ENCODE data around the gene CARD9.
"Not testable (repeated sequence)": the region's sequence is repeated elsewhere in the genome, so short reads cannot be mapped to it uniquely, and the experiment has no call there.

CARD9 gene

DNA sequence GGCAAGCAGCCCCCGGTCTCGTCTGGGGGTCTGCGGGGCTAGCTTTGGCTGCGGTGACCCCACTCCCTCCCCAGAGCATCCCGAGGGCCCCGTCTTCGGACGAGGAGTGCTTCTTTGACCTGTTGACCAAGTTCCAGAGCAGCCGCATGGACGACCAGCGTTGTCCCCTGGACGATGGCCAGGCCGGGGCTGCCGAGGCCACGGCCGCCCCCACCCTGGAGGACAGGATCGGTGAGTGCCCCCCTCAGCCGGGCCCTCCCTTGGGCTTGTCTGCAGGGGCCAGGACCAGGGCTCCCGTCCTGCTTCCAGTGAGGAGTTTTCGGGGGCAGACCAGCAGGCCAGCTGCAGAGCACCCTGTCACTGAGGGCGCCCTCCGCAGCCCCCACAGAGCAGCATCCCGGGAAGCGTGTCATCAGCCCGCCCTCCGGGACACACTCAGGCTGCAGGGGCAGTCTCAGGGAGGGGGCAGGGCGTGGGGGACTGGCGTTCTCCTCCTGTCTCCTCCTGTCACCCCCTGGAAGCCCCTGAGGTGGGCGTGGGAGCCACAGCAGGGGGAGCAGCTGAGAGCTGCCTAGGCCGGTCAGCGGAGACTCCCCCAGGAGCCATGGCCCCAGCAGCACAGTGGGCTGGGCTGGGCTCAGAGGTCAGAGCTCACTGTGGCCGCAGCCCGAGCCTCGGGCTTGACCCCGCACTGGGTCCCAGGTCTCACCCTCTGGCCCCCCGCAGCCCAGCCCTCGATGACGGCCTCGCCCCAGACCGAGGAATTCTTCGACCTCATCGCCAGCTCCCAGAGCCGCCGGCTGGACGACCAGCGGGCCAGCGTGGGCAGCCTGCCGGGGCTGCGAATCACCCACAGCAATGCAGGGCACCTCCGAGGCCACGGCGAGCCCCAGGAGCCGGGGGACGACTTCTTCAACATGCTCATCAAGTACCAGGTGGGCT is 17.6 kb downstream of the CARD9 start:
- H3K36me3 ChIP-seq (ENCODE audit: control insufficient read depth, insufficient read depth, low read length), result no peaks in the 10 kb centered on the region
- H3K4me3 ChIP-seq (replicated peaks; ENCODE audit: low read depth, low read length), result no peak overlapping the region
- H3K27me3 ChIP-seq (replicated peaks; ENCODE audit: control insufficient read depth, insufficient read depth, low read length), result no peaks in the 10 kb centered on the region; the same call in 1 of the 2 replicates
- no peak for DNase-seq (ENCODE audit: extremely low read depth, insufficient read length)
- TF ChIP-seq, protein P1, sequence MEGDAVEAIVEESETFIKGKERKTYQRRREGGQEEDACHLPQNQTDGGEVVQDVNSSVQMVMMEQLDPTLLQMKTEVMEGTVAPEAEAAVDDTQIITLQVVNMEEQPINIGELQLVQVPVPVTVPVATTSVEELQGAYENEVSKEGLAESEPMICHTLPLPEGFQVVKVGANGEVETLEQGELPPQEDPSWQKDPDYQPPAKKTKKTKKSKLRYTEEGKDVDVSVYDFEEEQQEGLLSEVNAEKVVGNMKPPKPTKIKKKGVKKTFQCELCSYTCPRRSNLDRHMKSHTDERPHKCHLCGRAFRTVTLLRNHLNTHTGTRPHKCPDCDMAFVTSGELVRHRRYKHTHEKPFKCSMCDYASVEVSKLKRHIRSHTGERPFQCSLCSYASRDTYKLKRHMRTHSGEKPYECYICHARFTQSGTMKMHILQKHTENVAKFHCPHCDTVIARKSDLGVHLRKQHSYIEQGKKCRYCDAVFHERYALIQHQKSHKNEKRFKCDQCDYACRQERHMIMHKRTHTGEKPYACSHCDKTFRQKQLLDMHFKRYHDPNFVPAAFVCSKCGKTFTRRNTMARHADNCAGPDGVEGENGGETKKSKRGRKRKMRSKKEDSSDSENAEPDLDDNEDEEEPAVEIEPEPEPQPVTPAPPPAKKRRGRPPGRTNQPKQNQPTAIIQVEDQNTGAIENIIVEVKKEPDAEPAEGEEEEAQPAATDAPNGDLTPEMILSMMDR (IDR thresholded peaks at IDR 0.05; ENCODE audit: insufficient read depth, low read length, poor library complexity, severe bottlenecking), result no peak

DNA sequence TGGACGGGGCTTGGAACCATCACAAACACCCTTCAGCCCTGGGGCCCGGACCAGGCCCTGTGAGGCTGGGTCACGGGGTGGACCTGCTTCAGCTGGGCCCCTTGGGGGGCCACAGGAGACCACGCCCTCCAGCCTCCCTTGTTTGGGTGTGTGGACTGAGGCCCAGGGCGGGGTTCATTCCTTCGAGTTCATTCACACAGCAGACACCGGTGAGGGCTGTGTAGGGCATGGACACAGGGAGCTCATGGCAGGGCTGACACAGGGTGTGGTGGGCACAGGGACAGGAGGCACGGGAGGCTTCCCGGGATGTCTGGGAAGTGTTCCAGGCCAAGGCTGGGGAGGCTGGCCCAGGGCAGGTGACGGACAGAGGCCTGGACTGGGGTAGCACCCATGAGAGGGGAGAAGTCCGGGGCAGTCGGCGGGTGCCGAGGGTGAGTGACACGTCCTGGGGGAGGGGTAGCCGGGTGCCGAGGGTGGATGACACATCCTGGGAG is 18.8 kb downstream of the CARD9 start:
- TF ChIP-seq, protein P1 (IDR thresholded peaks at IDR 0.05; ENCODE audit: insufficient read depth, low read length, poor library complexity, severe bottlenecking), result no peak
- no peak for DNase-seq (ENCODE audit: extremely low read depth, insufficient read length)
- Histone ChIP-seq H3K36me3 (ENCODE audit: control insufficient read depth, insufficient read depth, low read length) (no peaks in the 10 kb centered on the region), H3K4me3 (replicated peaks; ENCODE audit: low read depth, low read length) (no peak overlapping the region), H3K27me3 (replicated peaks; ENCODE audit: control insufficient read depth, insufficient read depth, low read length) (no peaks in the 10 kb centered on the region; the same call in 1 of the 2 replicates)

DNA sequence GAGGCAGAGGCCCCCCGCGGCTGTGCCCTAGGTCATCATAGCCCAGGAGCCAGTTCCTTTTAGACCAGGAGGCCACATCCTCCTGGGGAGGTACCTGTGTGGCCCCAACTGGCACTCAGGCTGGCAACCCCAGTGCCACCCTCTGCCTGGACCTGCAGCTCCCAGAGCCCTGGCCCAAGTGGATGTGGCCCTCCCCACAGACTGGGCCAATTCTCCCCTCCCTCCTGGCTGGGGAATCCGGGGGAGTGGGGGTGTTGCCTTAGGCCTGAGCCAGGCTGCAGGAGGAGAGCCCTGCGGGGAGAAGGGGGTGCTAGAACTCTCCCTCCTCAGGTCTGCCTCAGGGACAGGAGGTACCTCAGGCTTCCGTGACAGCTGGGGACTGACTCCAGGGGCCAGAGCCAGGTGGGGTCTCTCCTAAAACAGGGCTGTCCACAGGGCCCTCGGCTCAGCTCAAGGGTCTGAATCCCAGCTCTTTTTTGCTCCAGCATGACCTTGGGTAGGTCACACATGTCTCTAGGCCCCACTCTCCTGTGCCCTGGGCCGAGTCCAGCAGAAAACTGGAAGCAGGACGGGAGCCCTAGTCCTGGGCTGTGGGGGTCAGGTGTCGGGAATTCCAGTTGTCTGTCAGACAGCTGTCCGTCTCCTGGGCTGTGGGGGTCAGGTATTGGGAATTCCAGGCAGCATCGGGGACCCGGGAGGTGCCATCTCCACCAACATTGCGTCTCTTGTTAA is 19.5 kb downstream of the CARD9 start:
- DNase-seq (ENCODE audit: extremely low read depth, insufficient read length), result no peak
- no peaks in the 10 kb centered on the region; the same call in 1 of the 2 replicates for H3K27me3 ChIP-seq (replicated peaks; ENCODE audit: control insufficient read depth, insufficient read depth, low read length)
- no peak overlapping the region for H3K4me3 ChIP-seq (replicated peaks; ENCODE audit: low read depth, low read length)
- TF ChIP-seq, protein P1 (IDR thresholded peaks at IDR 0.05; ENCODE audit: insufficient read depth, low read length, poor library complexity, severe bottlenecking), result no peak
- H3K36me3 ChIP-seq (ENCODE audit: control insufficient read depth, insufficient read depth, low read length), result no peaks in the 10 kb centered on the region

DNA sequence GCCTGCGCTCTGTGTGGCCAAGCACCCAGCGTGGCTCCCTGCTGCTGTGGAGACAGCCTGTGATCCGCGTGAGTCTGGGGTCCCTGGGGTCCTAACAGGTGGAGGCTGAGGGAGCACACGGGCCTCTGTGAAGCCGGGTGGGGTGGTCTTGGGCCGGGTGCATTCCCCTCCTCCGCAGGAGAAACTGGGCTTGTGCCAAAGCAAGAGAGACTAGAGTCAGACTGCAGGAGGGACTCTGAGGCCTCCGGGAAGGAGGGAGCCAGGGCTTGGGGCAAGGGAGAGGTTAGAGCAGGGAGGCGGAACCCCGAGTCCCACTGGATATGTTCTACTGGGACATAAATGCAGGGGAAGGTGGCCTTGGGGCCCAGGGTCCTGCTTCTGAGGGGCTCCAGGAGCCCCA is 20.4 kb downstream of the CARD9 start:
- no peak overlapping the region for H3K4me3 ChIP-seq (replicated peaks; ENCODE audit: low read depth, low read length)
- TF ChIP-seq, protein P1 (IDR thresholded peaks at IDR 0.05; ENCODE audit: insufficient read depth, low read length, poor library complexity, severe bottlenecking), result no peak
- H3K36me3 ChIP-seq (ENCODE audit: control insufficient read depth, insufficient read depth, low read length), result no peaks in the 10 kb centered on the region
- no peak for DNase-seq (ENCODE audit: extremely low read depth, insufficient read length)
- H3K27me3 ChIP-seq (replicated peaks; ENCODE audit: control insufficient read depth, insufficient read depth, low read length), result no peaks in the 10 kb centered on the region; the same call in 1 of the 2 replicates

DNA sequence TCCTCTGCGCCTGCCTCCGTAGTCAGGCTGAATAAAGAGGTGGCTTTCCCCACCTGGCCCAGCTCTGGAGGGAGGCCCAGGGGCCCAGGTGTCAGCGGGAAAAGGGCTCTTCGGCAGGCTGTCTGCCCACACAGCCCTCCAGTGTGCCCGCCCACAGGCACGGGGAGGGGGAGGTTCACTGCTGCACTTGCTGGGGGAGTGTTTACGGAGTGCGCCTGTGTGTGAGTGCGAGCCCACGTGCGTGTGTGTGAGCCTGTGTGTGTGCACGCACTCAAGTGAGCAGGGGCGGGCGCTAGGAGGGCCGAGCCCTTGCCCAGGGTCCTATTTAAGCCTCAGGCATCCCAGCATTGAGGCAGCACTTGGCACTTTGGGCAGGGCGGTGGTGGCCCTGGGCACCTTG is 20.8 kb downstream of the CARD9 start:
- H3K36me3 ChIP-seq (ENCODE audit: control insufficient read depth, insufficient read depth, low read length), result no peaks in the 10 kb centered on the region
- H3K4me3 ChIP-seq (replicated peaks; ENCODE audit: low read depth, low read length), result no peak overlapping the region
- TF ChIP-seq, protein P1 (IDR thresholded peaks at IDR 0.05; ENCODE audit: insufficient read depth, low read length, poor library complexity, severe bottlenecking), result no peak
- no peaks in the 10 kb centered on the region; the same call in 1 of the 2 replicates for H3K27me3 ChIP-seq (replicated peaks; ENCODE audit: control insufficient read depth, insufficient read depth, low read length)
- no peak for DNase-seq (ENCODE audit: extremely low read depth, insufficient read length)

DNA sequence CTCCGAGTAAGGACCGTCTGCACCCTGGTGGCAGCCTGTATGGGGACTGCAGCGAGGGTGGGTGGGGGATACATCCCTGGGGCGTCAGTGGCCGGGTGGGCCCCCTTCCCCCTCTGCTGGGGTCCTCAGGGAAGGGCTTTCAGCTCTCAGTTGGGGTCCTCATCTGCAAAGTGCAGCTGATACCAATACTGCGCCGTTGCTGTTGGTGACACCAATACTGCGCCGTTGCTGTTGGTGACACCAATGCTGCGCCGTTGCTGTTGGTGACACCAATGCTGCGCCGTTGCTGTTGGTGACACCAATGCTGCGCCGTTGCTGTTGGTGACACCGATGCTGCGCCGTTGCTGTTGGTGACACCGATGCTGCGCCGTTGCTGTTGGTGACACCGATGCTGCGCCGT is 21.6 kb downstream of the CARD9 start:
- not testable (repeated sequence) for H3K4me3 ChIP-seq (replicated peaks; ENCODE audit: low read depth, low read length); H3K27me3 ChIP-seq (replicated peaks; ENCODE audit: control insufficient read depth, insufficient read depth, low read length); DNase-seq (ENCODE audit: extremely low read depth, insufficient read length); H3K36me3 ChIP-seq (ENCODE audit: control insufficient read depth, insufficient read depth, low read length)
